ENCODE measurements around the gene PKD1L1.

GRCh38 chr7:47914717-47915615, 33.3 kb downstream of the PKD1L1 start:
- TF ChIP-seq CTCF (IDR thresholded peaks at IDR 0.05; ENCODE audit: poor library complexity, severe bottlenecking): no peak
- no peak for TF ChIP-seq MXI1 (conservative IDR thresholded peaks at IDR 0.05; ENCODE audit: poor library complexity, severe bottlenecking)
- TF ChIP-seq TAF1 (IDR thresholded peaks at IDR 0.05; ENCODE audit: low read depth): no peak
- TF ChIP-seq, protein P1, sequence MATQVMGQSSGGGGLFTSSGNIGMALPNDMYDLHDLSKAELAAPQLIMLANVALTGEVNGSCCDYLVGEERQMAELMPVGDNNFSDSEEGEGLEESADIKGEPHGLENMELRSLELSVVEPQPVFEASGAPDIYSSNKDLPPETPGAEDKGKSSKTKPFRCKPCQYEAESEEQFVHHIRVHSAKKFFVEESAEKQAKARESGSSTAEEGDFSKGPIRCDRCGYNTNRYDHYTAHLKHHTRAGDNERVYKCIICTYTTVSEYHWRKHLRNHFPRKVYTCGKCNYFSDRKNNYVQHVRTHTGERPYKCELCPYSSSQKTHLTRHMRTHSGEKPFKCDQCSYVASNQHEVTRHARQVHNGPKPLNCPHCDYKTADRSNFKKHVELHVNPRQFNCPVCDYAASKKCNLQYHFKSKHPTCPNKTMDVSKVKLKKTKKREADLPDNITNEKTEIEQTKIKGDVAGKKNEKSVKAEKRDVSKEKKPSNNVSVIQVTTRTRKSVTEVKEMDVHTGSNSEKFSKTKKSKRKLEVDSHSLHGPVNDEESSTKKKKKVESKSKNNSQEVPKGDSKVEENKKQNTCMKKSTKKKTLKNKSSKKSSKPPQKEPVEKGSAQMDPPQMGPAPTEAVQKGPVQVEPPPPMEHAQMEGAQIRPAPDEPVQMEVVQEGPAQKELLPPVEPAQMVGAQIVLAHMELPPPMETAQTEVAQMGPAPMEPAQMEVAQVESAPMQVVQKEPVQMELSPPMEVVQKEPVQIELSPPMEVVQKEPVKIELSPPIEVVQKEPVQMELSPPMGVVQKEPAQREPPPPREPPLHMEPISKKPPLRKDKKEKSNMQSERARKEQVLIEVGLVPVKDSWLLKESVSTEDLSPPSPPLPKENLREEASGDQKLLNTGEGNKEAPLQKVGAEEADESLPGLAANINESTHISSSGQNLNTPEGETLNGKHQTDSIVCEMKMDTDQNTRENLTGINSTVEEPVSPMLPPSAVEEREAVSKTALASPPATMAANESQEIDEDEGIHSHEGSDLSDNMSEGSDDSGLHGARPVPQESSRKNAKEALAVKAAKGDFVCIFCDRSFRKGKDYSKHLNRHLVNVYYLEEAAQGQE (IDR thresholded peaks at IDR 0.05; ENCODE audit: borderline replicate concordance): no peak
- no peak for TF ChIP-seq EZH2 (IDR thresholded peaks at IDR 0.05; ENCODE audit: borderline replicate concordance, insufficient read depth, low read length, poor library complexity, severe bottlenecking)

All from neural cell (in vitro differentiated cells).